Right kidney (tissue), 9 donors: ENCODE data around the gene RXFP3.
"Not testable (repeated sequence)": the region's sequence is repeated elsewhere in the genome, so short reads cannot be mapped to it uniquely, and the experiment has no call there.

Source experiments
- DNase-seq: peaks from one replicate; pipeline ENCODE4 v3.0.0-alpha.2; 2016
- long read RNA-seq, 8 donors: transcript quantifications; one replicate each; lab custom pipeline, GENCODE V29; 2026

RXFP3 gene
- long read RNA-seq, donor 1, result 0 reads
- long read RNA-seq, donor 2, result 0 reads
- long read RNA-seq, donor 3, result 0 reads
- long read RNA-seq, donor 4, result 0 reads
- long read RNA-seq, donor 5, result 0 reads
- long read RNA-seq, donor 6, result 0 reads
- long read RNA-seq, donor 7, result 0 reads
- long read RNA-seq, donor 8, result 0 reads

GRCh38 chr5:33936381-33937016 lies at the start of gene RXFP3:
Gene RXFP3 (plus strand): TSS chr5:33936386. CDS start chr5:33936741, 355 bp downstream.
- DNase-seq, result no peak

DNA sequence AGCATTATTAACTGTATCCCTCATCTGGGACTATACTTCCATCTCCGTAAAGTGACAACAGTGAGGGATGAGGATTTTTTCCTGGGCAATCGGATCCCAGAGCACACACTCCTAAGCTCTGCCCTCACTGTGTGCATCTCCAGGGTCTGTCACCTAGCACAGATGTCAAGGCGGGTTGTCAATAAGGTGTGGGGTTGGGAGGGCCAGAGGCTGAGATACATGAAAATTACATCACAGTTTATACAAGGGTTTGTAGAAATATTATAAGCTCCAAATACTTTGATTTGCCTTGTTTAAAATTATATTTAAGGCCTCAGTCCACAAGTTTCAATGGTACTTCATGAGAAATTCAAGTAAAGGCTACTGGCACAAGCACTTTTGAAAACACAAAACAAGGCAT lies 48.9 kb upstream of the RXFP3 start:
- DNase-seq, result no peak

GRCh38 chr5:33888587-33888986 lies 47.6 kb upstream of the RXFP3 start:
- DNase-seq, result no peak

DNA sequence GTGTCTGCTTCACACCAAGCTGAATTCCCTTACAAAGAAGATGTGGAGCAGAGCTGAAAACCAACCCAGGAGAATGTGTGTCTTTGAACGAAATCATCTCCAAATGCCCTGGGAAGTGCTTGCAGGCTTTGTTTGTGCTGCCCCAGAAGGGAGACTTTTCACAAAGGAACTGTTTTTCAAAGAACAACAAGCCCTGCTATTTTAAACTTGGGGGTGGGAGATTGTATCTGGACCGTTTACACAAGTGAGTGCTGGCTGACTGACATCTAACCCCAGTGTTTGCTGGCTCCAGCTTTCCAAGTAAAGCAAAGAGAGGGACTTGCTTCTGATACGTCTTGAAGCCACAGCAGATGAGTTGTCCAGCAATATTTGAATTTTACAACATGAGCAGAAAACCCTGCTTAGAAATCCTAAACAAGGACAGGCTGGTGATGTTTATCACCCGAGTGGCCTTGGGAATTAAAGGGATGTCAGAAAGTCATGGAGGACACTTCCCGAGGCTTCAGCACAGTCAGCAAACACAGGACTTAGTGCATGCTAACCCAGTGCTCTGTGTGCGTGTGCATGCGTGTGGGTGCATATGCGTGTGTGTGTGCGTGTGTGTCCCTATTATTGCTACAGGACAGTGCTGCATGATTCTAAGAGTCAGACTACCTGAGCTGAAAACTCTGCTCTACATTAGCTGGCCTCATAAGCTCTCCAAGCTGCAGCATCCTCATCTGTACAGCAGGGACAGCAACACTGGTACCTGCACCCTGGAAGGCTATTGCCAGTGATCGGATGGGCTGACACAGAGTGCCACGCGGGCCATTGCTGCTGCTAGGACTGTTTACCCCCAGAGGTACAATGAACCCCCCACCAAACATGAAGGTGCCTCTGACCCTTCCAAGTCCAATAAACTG lies 45.8 kb upstream of the RXFP3 start:
- peak; percentile 27 for DNase-seq

GRCh38 chr5:33891446-33891787 lies 44.8 kb upstream of the RXFP3 start:
- DNase-seq, result no peak

DNA sequence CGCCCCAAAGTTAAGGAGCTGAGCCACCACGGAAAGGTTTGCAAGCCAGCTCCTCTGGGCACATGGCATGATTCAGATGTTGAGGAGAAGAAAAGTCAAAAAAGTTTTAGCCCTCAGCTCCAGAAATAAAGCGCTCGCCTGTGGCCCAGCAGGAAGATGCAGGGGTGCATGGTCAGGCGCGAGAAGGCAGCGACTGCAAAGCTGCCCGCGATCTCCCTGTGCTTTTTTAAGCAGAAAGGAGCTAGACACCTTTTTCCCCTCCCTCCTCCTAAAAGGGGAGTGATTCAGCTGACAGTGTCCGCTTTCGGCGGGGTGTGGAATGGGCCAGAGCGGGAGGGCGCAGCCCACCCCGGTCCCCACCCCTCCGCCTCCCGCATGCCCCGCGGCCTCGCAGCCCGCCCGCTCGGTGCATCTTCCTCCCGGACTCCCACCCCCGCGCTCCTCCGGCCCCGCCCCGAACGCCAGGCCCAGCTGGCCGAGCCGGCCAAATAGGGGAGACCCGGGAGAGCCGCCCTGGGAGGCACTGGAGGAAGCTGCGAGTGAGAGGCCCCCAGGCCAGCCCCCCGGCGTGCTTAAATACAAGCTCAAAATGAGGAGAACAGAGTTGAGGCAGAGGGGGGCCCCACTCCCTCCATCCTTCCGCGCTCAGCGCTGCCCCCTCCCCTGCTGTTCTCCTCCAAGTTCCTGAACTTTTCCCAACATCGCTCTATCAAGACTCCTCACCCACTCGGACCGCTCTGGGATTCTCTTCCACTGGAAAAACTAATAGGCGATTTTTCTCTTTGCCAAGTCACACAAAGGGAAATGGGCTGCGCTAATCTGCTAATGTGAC lies 44.2 kb upstream of the RXFP3 start, which contains the start of gene ADAMTS12:
ADAMTS12 (minus strand) TSS at position 203 of the 832 bp plus-strand sequence; CDS start at position 69, 134 bp downstream.
- peak; percentile 68 for DNase-seq

DNA sequence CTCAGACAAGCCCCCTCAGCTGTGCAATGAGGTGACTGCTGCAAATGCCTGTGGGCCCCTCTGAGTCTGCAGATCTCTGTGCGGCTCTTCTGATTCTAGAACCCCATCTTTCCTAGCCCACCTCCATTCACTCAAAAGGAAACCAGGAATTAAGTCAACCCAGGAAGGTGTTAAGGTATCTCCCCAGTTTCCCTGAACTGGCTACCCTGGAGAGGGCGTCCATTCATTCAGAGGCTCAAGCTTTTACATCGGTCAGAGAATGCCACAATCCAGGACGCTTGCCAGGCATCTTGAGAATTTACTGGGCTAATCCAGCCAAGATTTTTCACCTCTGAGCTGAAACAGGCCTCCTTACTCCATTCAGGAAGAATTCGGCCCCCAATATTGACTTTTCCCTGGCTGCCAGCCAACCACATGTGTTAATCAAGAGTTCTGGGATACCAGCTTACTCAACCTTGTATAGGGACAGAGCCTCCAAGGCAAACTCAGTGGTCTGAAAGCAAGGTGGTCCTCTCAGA lies 43.5 kb upstream of the RXFP3 start:
- DNase-seq, result no peak

GRCh38 chr5:33894566-33894965 lies 41.6 kb upstream of the RXFP3 start:
- DNase-seq, result no peak

GRCh38 chr5:33901156-33901555 lies 35.0 kb upstream of the RXFP3 start:
- DNase-seq, result no peak

- DNase-seq, result no peak
Measured at GRCh38 chr5:33903118-33903517, 33.1 kb upstream of the RXFP3 start.

DNA sequence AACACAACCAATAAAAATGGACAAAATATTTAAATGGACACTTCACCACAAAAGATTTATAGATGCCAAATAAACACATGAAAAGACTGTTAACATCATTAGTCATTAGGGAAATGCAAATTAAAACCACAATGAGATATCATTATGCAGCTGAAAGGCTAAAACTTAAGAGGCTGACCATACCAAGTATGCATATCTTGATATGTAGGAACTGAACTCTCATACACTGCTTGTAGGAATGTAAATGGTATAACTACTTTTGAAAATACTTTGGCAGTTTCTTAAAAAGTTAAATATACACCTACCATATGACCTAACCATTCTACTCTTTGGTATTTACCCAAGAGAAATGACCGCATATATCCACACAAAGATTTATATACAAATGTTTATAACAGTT lies 30.8 kb upstream of the RXFP3 start:
- DNase-seq, result no peak

DNA sequence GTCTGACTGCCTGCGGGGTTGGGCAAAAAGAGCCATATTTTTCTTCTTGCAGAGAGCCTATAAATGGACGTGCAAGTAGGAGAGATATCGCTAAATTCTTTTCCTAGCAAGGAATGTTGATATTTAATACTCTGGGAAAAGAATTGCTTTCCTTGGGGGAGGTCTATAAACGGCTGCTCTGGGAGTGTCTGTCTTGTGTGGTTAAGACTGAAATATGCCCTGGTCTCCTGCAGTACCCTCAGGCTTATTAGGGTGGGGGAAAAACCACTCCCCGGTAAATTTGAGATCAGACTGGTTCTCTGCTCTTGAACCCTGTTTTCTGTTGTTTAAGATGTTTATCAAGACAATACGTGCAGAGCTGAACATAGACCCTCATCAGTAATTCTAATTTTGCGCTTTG lies 29.9 kb upstream of the RXFP3 start:
- DNase-seq, result not testable (repeated sequence)

DNA sequence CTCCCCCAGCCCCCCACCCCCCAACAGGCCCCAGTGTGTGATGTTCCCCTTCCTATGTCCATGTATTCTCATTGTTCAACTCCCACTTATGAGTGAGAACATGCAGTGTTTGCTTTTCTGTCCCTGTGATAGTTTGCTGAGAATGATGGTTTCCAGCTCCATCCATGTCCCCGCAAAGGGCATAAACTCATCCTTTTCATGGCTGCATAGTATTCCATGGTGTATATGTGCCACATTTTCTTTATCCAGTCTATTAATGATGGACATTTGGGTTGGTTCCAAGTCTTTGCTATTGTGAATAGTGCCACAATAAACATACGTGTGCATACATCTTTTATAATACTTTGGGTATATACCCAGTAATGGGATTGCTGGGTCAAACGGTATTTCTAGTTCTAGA lies 21.3 kb upstream of the RXFP3 start:
- not testable (repeated sequence) for DNase-seq

DNA sequence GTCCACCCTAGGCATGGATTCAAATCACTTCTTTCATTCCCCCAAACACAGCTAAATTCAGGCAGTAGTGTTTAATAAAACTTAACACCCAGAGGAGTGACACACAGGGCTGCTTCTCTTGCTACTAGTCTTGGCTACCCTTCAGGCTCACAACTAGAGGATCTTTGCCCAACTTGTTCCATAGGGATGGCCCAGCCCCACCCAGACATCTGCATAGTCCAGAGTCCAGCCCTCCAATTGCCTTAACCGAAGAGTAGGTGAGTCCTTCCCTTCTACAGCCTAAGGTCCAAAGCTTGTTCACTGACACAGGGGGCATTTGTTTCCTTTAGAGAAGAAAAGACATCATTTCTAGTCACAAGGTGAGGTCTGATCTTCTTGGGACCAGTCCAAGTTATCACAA lies 15.2 kb upstream of the RXFP3 start:
- no peak for DNase-seq

- DNase-seq, result no peak
Measured at GRCh38 chr5:33925278-33925677, 10.9 kb upstream of the RXFP3 start.

DNA sequence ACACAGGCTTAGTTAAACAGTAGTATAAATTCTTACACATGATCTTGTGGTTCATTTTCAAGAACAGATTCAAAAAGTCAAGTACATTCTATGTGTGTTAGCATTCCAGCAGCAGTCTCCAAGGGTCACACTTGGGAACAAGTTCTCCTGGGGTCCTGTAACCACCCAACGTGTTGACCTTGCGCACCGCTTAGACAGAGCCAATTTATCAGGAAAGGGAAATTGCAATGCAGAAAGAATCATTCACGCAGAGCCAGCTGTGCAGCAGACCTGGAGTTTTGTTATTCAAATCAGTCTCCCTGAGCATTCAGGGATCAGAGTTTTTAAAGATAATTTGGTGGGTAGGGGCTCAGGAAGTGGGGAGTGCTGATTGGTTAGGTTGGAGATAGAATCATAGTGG lies 8.5 kb upstream of the RXFP3 start:
- DNase-seq, result no peak

- no peak for DNase-seq
Measured at GRCh38 chr5:33928283-33928682, 7.9 kb upstream of the RXFP3 start.

DNA sequence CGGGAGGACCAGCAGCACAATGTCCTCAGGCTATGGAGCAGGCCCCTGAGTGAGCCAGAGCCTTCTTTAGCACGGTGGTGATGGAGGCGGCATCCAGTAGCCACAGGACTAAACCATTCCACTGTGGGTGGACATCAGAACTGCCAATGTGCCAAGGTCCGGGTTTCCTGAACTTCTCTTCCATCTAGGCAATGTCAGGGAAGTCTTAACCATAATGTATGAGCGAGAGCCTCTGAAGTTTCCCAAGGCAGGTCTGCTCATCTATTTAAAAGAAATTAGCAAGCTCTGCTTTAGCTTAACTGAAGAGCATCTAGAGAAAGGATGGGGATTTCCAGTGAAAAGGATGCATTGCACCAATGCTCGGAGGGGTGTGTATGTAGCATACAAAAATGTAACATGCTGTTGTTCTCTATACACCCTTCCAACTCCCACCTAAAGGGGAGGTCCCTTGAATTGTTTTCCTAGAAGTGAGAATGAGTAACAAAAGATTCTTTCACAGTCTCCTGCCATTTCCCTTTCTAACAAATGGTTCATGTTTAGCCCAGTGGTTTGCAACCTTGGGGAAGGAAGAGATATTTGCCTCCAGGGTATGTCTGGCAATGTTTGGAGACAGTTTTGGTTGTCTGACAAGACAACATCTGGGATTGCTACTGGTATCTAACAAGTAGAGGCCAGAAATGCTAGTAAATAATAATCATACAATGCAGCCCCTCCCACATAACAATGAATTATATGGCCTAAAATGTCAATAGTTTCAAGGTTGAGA lies 6.1 kb upstream of the RXFP3 start:
- DNase-seq, result no peak

DNA sequence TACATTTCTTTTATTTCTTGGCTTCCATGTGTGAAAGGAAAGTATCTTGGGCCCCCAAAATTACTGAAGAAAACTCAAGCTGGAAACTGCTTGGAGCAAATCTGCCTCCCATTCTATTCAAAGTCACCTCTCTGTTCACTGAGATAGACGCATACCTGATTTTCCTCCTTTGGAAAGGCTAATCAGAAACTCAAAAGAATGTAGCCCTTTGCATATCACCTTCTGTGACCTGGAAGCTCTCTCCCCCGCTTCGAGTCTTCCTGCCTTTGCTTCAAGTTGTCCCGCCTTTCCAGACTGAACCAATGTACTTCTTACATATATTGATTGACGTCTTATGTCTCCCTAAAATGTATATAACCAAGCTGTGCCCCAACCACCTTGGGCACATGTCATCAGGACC lies 5.0 kb upstream of the RXFP3 start:
- no peak for DNase-seq

- DNase-seq, result no peak
Measured at GRCh38 chr5:33933723-33934169, 2.4 kb upstream of the RXFP3 start.

DNA sequence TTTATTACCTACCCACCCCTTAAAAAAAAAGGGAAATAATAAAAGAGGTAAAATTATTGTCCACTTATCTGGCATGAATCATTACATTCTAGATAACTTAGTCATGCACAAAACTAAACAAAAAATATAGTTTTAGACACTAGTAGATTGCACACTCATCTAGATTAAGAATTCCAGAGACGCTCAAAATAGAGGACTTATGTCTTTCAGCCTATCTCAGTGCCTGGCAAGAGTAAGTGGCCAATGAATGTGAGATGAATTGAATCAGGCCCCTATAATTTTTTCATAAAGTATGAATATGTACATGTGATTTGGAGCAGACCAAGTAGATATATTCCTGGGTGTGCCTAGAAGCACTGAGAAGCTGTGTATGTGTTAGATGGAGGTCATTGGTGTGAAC lies 2.0 kb upstream of the RXFP3 start:
- no peak for DNase-seq

DNA sequence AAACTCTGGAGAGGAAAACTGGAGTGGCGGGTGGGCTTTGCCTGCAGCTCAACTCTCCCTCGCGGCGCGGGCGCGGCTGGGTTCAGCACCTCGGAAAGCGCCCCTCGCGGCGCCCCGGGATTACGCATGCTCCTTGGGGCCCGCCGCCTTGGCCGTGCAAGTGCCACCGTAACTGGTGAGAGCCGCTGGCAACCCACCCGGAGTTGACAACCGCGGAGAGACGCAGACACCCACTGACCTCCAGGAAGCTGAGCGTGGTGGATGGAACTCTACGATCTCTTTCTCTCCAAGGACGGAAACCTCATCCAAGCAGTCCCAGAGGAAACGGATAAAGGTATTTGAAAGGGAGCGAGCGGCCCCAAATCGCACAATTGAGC lies 194 bp upstream of the RXFP3 start:
- DNase-seq, result peak; percentile 76
